HG03097 (cell line): ENCODE measurements around the gene ARHGAP31.
"Not testable (repeated sequence)": the region's sequence is repeated elsewhere in the genome, so short reads cannot be mapped to it uniquely, and the experiment has no call there.

Experiments
- ATAC-seq: cut with Tn5 transposase; IDR thresholded peaks from one replicate; pipeline ENCODE4 v1.9.1; 2021; ENCODE audit not compliant: unreplicated experiment, low FRiP score

Gene ARHGAP31

GRCh38 chr3:119347036-119347435 lies 52.9 kb downstream of the ARHGAP31 start:
- no peak for ATAC-seq

- no peak for ATAC-seq
Observed at GRCh38 chr3:119349354-119350041, 55.3 kb downstream of the ARHGAP31 start.

GRCh38 chr3:119350114-119350513 lies 55.9 kb downstream of the ARHGAP31 start:
- ATAC-seq = no peak

- ATAC-seq = no peak
Observed at GRCh38 chr3:119351581-119351980, 57.4 kb downstream of the ARHGAP31 start.

- peak; percentile 95 for ATAC-seq
Observed at GRCh38 chr3:119352034-119352609, 57.9 kb downstream of the ARHGAP31 start.

- ATAC-seq = no peak
Observed at GRCh38 chr3:119352863-119353527, 58.8 kb downstream of the ARHGAP31 start.

GRCh38 chr3:119355608-119356007 lies 61.4 kb downstream of the ARHGAP31 start:
- ATAC-seq = not testable (repeated sequence)

GRCh38 chr3:119356646-119357045 lies 62.5 kb downstream of the ARHGAP31 start:
- no peak for ATAC-seq

- no peak for ATAC-seq
Observed at GRCh38 chr3:119357190-119357589, 63.0 kb downstream of the ARHGAP31 start.

GRCh38 chr3:119359476-119360326 lies 65.5 kb downstream of the ARHGAP31 start:
- ATAC-seq = peak; percentile 59

GRCh38 chr3:119360736-119361462 lies 66.7 kb downstream of the ARHGAP31 start:
- ATAC-seq = no peak

- ATAC-seq = no peak
Observed at GRCh38 chr3:119362010-119362409, 67.8 kb downstream of the ARHGAP31 start.

GRCh38 chr3:119362940-119363725 lies 69.0 kb downstream of the ARHGAP31 start:
- no peak for ATAC-seq

GRCh38 chr3:119364401-119364800 lies 70.2 kb downstream of the ARHGAP31 start:
- ATAC-seq = no peak

GRCh38 chr3:119365418-119365817 lies 71.2 kb downstream of the ARHGAP31 start:
- no peak for ATAC-seq

- no peak for ATAC-seq
Observed at GRCh38 chr3:119367000-119367399, 72.8 kb downstream of the ARHGAP31 start.

- no peak for ATAC-seq
Observed at GRCh38 chr3:119368298-119368697, 74.1 kb downstream of the ARHGAP31 start.

GRCh38 chr3:119371786-119372185 lies 77.6 kb downstream of the ARHGAP31 start:
- ATAC-seq = not testable (repeated sequence)

- no peak for ATAC-seq
Observed at GRCh38 chr3:119375106-119375505, 80.9 kb downstream of the ARHGAP31 start.
